Mesodermal cell (in vitro differentiated cells): Measurements from ENCODE around the gene CCDC196. TPM values are rescaled to one million over a fixed set of nuclear protein-coding genes. Genes with fewer than 3 reads are reported as not detected.

Source experiments
- H3K27ac ChIP-seq: 2 replicates; pipeline ENCODE4 v1.7.0; 2013; ENCODE audit warnings: mild to moderate bottlenecking, low read depth, low read length, moderate library complexity; ENCODE audit not compliant: severe bottlenecking
- H3K36me3 ChIP-seq: 2 replicates; pipeline ENCODE4 v1.7.1; 2013; ENCODE audit warnings: mild to moderate bottlenecking, low read length, moderate library complexity; ENCODE audit not compliant: control insufficient read depth, insufficient read depth
- H3K4me1 ChIP-seq: one replicate; pipeline ENCODE4 v1.7.1; 2013; ENCODE audit warnings: mild to moderate bottlenecking, low read length; ENCODE audit not compliant: insufficient read depth, control insufficient read depth, poor library complexity, severe bottlenecking
- H3K4me3 ChIP-seq: 2 replicates; pipeline ENCODE4 v1.7.0; 2013; ENCODE audit warnings: low read length, control low read depth, mild to moderate bottlenecking; ENCODE audit not compliant: insufficient read depth, poor library complexity, severe bottlenecking; ENCODE audit errors: extremely low read depth
- H3K9me3 ChIP-seq: 2 replicates; pipeline ENCODE4 v1.7.1; 2013; ENCODE audit warnings: mild to moderate bottlenecking, low read length, moderate library complexity; ENCODE audit not compliant: control insufficient read depth
- WGBS, 2 experiments: methylation state at CpG; one replicate each; pipeline ENCODE4 v1.1.5; 2013; ENCODE audit warnings: missing lambda C conversion rate in 2 of 2; ENCODE audit not compliant: insufficient coverage in 2 of 2; 5-methylcytosine and 5-hydroxymethylcytosine counted together
- polyA plus RNA-seq, 2 experiments: library from polyadenylated mRNA; stranded (reverse); fragments of 50-300 nt; gene quantifications; one replicate each; pipeline ENCODE4 v1.2.3, GENCODE V29; 2013

The CCDC196 gene
- polyA plus RNA-seq (2013, experiment 1 of 2) = not detected
- not detected for polyA plus RNA-seq (2013, experiment 2 of 2)

- H3K4me3 ChIP-seq = no peak within 1 kb of the TSS
- H3K4me1 ChIP-seq = no peaks in the 10 kb centered on the region
- H3K36me3 ChIP-seq = no peaks in the 10 kb centered on the region
- no peak within 1 kb of the TSS for H3K27ac ChIP-seq
- no peaks in the 10 kb centered on the region for H3K9me3 ChIP-seq
- no CpG with 5 or more reads among the region's 2 CpGs for WGBS, 2 experiments
Measured at GRCh38 chr14:66485910-66486421, at the start of gene CCDC196. Gene CCDC196 (plus strand): TSS chr14:66486371. CDS start chr14:66486503, 132 bp downstream.

GRCh38 chr14:66440801-66441200 is 45.4 kb upstream of the CCDC196 start:
- Histone ChIP-seq H3K27ac (no peak overlapping the region), H3K9me3 (no peaks in the 10 kb centered on the region), H3K4me1 (no peaks in the 10 kb centered on the region), H3K36me3 (no peaks in the 10 kb centered on the region), H3K4me3 (no peak overlapping the region)
- 90 to 91% methylated on average over 3 to 4 of the region's 5 CpGs for WGBS, 2 experiments

- no peaks in the 10 kb centered on the region for H3K36me3 ChIP-seq
- no peaks in the 10 kb centered on the region for H3K9me3 ChIP-seq
- H3K27ac ChIP-seq = no peak overlapping the region
- H3K4me3 ChIP-seq = no peak overlapping the region
- no peaks in the 10 kb centered on the region for H3K4me1 ChIP-seq
- 73 to 100% methylated on average over 1 of the region's 4 CpGs for WGBS, 2 experiments
Measured at GRCh38 chr14:66442953-66443571, 43.1 kb upstream of the CCDC196 start.

GRCh38 chr14:66443785-66444184 is 42.4 kb upstream of the CCDC196 start:
- no peak overlapping the region for H3K27ac ChIP-seq
- H3K4me1 ChIP-seq = no peaks in the 10 kb centered on the region
- no peaks in the 10 kb centered on the region for H3K36me3 ChIP-seq
- WGBS, 2 experiments = 88 to 100% methylated on average over 2 of the region's 2 CpGs
- H3K9me3 ChIP-seq = no peaks in the 10 kb centered on the region
- no peak overlapping the region for H3K4me3 ChIP-seq

GRCh38 chr14:66444271-66444927 is 41.8 kb upstream of the CCDC196 start:
- Histone ChIP-seq H3K4me1 (no peaks in the 10 kb centered on the region), H3K9me3 (no peaks in the 10 kb centered on the region), H3K4me3 (no peak overlapping the region), H3K36me3 (no peaks in the 10 kb centered on the region), H3K27ac (no peak overlapping the region)
- 90 to 100% methylated on average over 1 to 2 of the region's 2 CpGs for WGBS, 2 experiments

GRCh38 chr14:66445936-66446335 is 40.2 kb upstream of the CCDC196 start:
- H3K4me3 ChIP-seq = no peak overlapping the region
- no peaks in the 10 kb centered on the region for H3K36me3 ChIP-seq
- H3K27ac ChIP-seq = no peak overlapping the region
- no peaks in the 10 kb centered on the region for H3K4me1 ChIP-seq
- no peaks in the 10 kb centered on the region for H3K9me3 ChIP-seq

- H3K9me3 ChIP-seq = no peaks in the 10 kb centered on the region
- no peaks in the 10 kb centered on the region for H3K36me3 ChIP-seq
- no peak overlapping the region for H3K27ac ChIP-seq
- H3K4me1 ChIP-seq = no peaks in the 10 kb centered on the region
- 80 to 84% methylated on average over 3 of the region's 3 CpGs for WGBS, 2 experiments
- H3K4me3 ChIP-seq = no peak overlapping the region
Measured at GRCh38 chr14:66453469-66453868, 32.7 kb upstream of the CCDC196 start.

- Histone ChIP-seq H3K4me1 (no peaks in the 10 kb centered on the region), H3K9me3 (no peaks in the 10 kb centered on the region), H3K36me3 (no peaks in the 10 kb centered on the region), H3K27ac (no peak overlapping the region), H3K4me3 (no peak overlapping the region)
Measured at GRCh38 chr14:66459603-66460002, 26.6 kb upstream of the CCDC196 start.

- WGBS, 2 experiments = 80 to 94% methylated on average over 1 of the region's 3 CpGs
- Histone ChIP-seq H3K36me3 (no peaks in the 10 kb centered on the region), H3K4me3 (no peak overlapping the region), H3K27ac (no peak overlapping the region), H3K9me3 (peaks cover 6% of the 10 kb centered on the region), H3K4me1 (no peaks in the 10 kb centered on the region)
Measured at GRCh38 chr14:66464261-66464660, 21.9 kb upstream of the CCDC196 start.

GRCh38 chr14:66468778-66469367 is 17.3 kb upstream of the CCDC196 start:
- no peak overlapping the region for H3K4me3 ChIP-seq
- H3K27ac ChIP-seq = no peak overlapping the region
- H3K4me1 ChIP-seq = no peaks in the 10 kb centered on the region
- H3K9me3 ChIP-seq = peaks cover 22% of the 10 kb centered on the region
- no peaks in the 10 kb centered on the region for H3K36me3 ChIP-seq
- WGBS, 2 experiments = 75 to 100% methylated on average over 1 of the region's 2 CpGs

GRCh38 chr14:66471584-66471983 is 14.6 kb upstream of the CCDC196 start:
- no peaks in the 10 kb centered on the region for H3K36me3 ChIP-seq
- H3K4me3 ChIP-seq = no peak overlapping the region
- no peak overlapping the region for H3K27ac ChIP-seq
- peaks cover 22% of the 10 kb centered on the region for H3K9me3 ChIP-seq
- no peaks in the 10 kb centered on the region for H3K4me1 ChIP-seq
- 90 to 93% methylated on average over 3 of the region's 4 CpGs for WGBS, 2 experiments
